GM12872 (cell line): ENCODE measurements around the gene AOPEP.

Source experiments
- CTCF ChIP-seq: IDR thresholded peaks from 3 replicates; pipeline ENCODE4 v1.5.1; 2011; ENCODE audit warnings: low read depth, mild to moderate bottlenecking, low read length, moderate library complexity; ENCODE audit not compliant: insufficient read depth

AOPEP gene

GRCh38 chr9:95090871-95091577, 364.5 kb downstream of the AOPEP start:
- TF ChIP-seq CTCF, result no peak

GRCh38 chr9:95091601-95092261, 365.2 kb downstream of the AOPEP start:
- TF ChIP-seq CTCF, result no peak

- TF ChIP-seq CTCF, result no peak
Measured at GRCh38 chr9:95092262-95093072, 366.0 kb downstream of the AOPEP start.

GRCh38 chr9:95093586-95093985, 367.1 kb downstream of the AOPEP start:
- no peak for TF ChIP-seq CTCF

GRCh38 chr9:95094002-95094401, 367.5 kb downstream of the AOPEP start:
- no peak for TF ChIP-seq CTCF

GRCh38 chr9:95095641-95096355, 369.3 kb downstream of the AOPEP start:
- no peak for TF ChIP-seq CTCF

GRCh38 chr9:95096381-95096780, 369.9 kb downstream of the AOPEP start:
- TF ChIP-seq CTCF, result 0 out of 3 replicates have a peak, but pooled peaks have one; percentile 16
